ENCODE data around the gene SEPTIN2. TPM values are rescaled to one million over a fixed set of nuclear protein-coding genes. Genes with fewer than 3 reads are reported as not detected.

The SEPTIN2 gene
- total RNA-seq, 1 experiment from 2014 or later, result 500 TPM

DNA sequence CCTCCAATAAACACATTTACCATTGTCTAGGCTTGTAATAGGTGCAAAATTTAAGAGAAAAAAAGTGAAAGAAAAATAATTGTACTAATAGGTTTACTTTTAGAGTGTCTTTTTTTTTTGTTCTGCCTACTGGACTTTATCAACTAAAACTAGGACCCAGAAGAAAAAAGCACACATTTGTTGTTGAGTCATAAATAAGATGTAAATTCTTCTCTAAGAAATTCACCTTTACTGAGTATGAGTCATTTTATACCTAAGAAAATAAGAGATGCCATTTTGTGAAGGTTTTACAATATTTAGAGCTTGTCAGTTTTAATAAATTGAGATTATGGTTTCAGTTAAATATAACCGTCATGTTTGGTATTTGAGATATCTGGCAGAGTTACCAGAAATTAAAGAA, 59.6 kb downstream of the SEPTIN2 start:
- Histone ChIP-seq H3K9me2 (ENCODE audit: insufficient read depth) (no peaks in the 10 kb centered on the region), H3K4me3 (no peak overlapping the region; the same call in 1 of the 2 replicates), H3K36me3 (ENCODE audit: low read depth) (peaks cover 11% of the 10 kb centered on the region; the same call in 1 of the 2 replicates), H3K27me3 (ENCODE audit: insufficient read depth, low read depth) (no peaks in the 10 kb centered on the region), H3F3A (ENCODE audit: insufficient read depth, low read depth) (peaks cover 27% of the 10 kb centered on the region), H2AFZ (no peak overlapping the region), H3K4me1 (replicated peaks; ENCODE audit: insufficient read depth) (peaks cover 41% of the 10 kb centered on the region), H3K27ac (peak overlapping the region; percentile 85), H3K9me3 (ENCODE audit: insufficient read depth, low read depth) (no peaks in the 10 kb centered on the region), H3K79me2 (ENCODE audit: low read depth) (peaks cover 70% of the 10 kb centered on the region), H3K4me2 (peak overlapping the region; percentile 81), H4K20me1 (ENCODE audit: insufficient read depth) (no peaks in the 10 kb centered on the region)
- TF ChIP-seq, protein P1, sequence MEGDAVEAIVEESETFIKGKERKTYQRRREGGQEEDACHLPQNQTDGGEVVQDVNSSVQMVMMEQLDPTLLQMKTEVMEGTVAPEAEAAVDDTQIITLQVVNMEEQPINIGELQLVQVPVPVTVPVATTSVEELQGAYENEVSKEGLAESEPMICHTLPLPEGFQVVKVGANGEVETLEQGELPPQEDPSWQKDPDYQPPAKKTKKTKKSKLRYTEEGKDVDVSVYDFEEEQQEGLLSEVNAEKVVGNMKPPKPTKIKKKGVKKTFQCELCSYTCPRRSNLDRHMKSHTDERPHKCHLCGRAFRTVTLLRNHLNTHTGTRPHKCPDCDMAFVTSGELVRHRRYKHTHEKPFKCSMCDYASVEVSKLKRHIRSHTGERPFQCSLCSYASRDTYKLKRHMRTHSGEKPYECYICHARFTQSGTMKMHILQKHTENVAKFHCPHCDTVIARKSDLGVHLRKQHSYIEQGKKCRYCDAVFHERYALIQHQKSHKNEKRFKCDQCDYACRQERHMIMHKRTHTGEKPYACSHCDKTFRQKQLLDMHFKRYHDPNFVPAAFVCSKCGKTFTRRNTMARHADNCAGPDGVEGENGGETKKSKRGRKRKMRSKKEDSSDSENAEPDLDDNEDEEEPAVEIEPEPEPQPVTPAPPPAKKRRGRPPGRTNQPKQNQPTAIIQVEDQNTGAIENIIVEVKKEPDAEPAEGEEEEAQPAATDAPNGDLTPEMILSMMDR (conservative IDR thresholded peaks at IDR 0.05), result no peak
- TF ChIP-seq EZH2 (IDR thresholded peaks at IDR 0.05; ENCODE audit: low read depth), result no peak
- intact Hi-C loops (cut with micrococcal nuclease; ENCODE audit: unreplicated experiment), result loop anchor here (2.0 kb wide), 1 partner anchor 18 kb away; the partner anchor contains the start of gene FARP2
- ChIA-PET POLR2A (ENCODE audit: unreplicated experiment) (interaction anchor here (0.5 to 0.6 kb wide), 2 partner anchors 61 to 311 kb away, joined by 3 read pairs; partner anchors contain the start of gene DTYMK), CTCF (interaction anchor here (0.6 to 0.8 kb wide), 3 partner anchors 19 to 810 kb away, joined by 3 to 14 read pairs (median 4); partner anchors contain the start of gene FARP2)
- BruUV-seq (replicated peaks), result no TSS peak
- DNase-seq, result peak in 1 of 2 experiments; percentile 48

DNA sequence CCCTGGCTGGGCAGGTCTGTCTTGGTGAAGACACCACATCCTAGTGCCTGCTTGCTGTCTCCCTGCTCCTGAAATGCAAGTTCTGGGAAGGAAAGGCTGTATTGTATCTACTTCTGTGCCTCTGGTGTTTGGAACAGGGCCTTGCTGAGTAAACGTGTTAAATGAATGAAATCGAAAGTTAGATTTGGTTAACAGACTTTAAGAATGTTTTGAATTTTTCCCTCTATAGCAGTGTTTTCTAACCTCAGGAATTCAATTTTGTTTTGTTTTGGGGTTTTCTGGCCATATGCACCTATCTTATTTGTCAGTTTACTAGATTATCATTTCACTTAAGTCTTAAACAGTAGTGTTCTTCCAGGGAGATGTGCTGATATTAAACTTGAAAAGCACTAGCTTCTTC, 61.1 kb downstream of the SEPTIN2 start:
- Histone ChIP-seq H3K79me2 (ENCODE audit: low read depth) (peaks cover 65% of the 10 kb centered on the region), H3K4me2 (no peak overlapping the region), H3F3A (ENCODE audit: insufficient read depth, low read depth) (peaks cover 27% of the 10 kb centered on the region), H2AFZ (no peak overlapping the region), H3K4me3 (no peak overlapping the region), H3K4me1 (replicated peaks; ENCODE audit: insufficient read depth) (peaks cover 41% of the 10 kb centered on the region), H3K9me3 (ENCODE audit: insufficient read depth, low read depth) (no peaks in the 10 kb centered on the region), H3K9me2 (ENCODE audit: insufficient read depth) (no peaks in the 10 kb centered on the region), H3K36me3 (ENCODE audit: low read depth) (peaks cover 11% of the 10 kb centered on the region; the same call in 1 of the 2 replicates), H3K27ac (no peak overlapping the region), H3K27me3 (ENCODE audit: insufficient read depth, low read depth) (no peaks in the 10 kb centered on the region), H4K20me1 (ENCODE audit: insufficient read depth) (no peaks in the 10 kb centered on the region)
- no TSS peak for BruUV-seq (replicated peaks)
- ChIA-PET POLR2A (ENCODE audit: unreplicated experiment) (interaction anchor here (0.7 kb wide), 1 partner anchor 14 kb away, joined by 5 read pairs; no protein-coding TSS in a partner anchor), CTCF (interaction anchor here (0.7 kb wide), 1 partner anchor 502 kb away, joined by 7 read pairs; no protein-coding TSS in a partner anchor)
- TF ChIP-seq, protein P1 (conservative IDR thresholded peaks at IDR 0.05), result no peak
- TF ChIP-seq EZH2 (IDR thresholded peaks at IDR 0.05; ENCODE audit: low read depth), result no peak
- intact Hi-C loops (cut with micrococcal nuclease; ENCODE audit: unreplicated experiment), result no loop called here
- no peak for DNase-seq

DNA sequence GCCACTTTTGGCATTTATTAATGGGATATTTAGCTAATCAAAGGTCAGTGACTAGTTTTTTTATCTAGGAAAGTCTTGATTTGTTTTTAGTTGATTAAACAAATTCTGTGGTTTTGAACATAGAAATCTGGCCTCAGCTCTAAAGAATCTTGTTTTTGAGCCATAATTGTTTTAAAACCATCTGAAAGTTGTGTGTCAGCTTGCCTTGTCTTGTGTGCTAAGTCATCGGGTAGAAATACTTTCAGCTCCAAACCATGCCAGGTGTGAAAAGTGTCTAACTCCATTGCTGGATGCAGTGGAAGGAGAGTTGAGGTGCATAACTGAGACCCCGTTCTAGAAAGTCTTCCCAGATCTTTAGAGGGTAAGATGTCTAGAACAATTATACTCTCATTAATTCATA, 63.1 kb downstream of the SEPTIN2 start:
- no peaks in the 10 kb centered on the region for H3K9me2 ChIP-seq (ENCODE audit: insufficient read depth)
- DNase-seq, result no peak
- CTCF ChIA-PET, result no interaction called here
- no peak overlapping the region for H3K4me3 ChIP-seq
- BruUV-seq (replicated peaks), result no TSS peak
- intact Hi-C loops (cut with micrococcal nuclease; ENCODE audit: unreplicated experiment), result no loop called here
- TF ChIP-seq, protein P1 (conservative IDR thresholded peaks at IDR 0.05), result no peak
- TF ChIP-seq EZH2 (IDR thresholded peaks at IDR 0.05; ENCODE audit: low read depth), result no peak
- H3K27ac ChIP-seq, result no peak overlapping the region
- H2AFZ ChIP-seq, result no peak overlapping the region
- H3K27me3 ChIP-seq (ENCODE audit: insufficient read depth, low read depth), result no peaks in the 10 kb centered on the region
- H4K20me1 ChIP-seq (ENCODE audit: insufficient read depth), result no peaks in the 10 kb centered on the region
- H3K4me1 ChIP-seq (replicated peaks; ENCODE audit: insufficient read depth), result peaks cover 21% of the 10 kb centered on the region
- POLR2A ChIA-PET (ENCODE audit: unreplicated experiment), result no interaction called here
- H3K9me3 ChIP-seq (ENCODE audit: insufficient read depth, low read depth), result no peaks in the 10 kb centered on the region
- H3F3A ChIP-seq (ENCODE audit: insufficient read depth, low read depth), result peaks cover 18% of the 10 kb centered on the region
- peaks cover 11% of the 10 kb centered on the region; the same call in 1 of the 2 replicates for H3K36me3 ChIP-seq (ENCODE audit: low read depth)
- H3K79me2 ChIP-seq (ENCODE audit: low read depth), result peaks cover 48% of the 10 kb centered on the region
- H3K4me2 ChIP-seq, result no peak overlapping the region
